H54 (cell line): ENCODE results near the gene GATA1.
"Not testable (repeated sequence)": the region's sequence is repeated elsewhere in the genome, so short reads cannot be mapped to it uniquely, and the experiment has no call there.

Experiments used
- DNase-seq: peaks from one replicate; pipeline ENCODE4 v3.0.0; 2011; ENCODE audit warnings: low spot score, mixed read lengths; ENCODE audit not compliant: insufficient read length
- FAIRE-seq: peaks from 3 replicates; lab custom pipeline; 2011; peaks lifted over from hg19 to GRCh38; lab: Jason Lieb, UNC
- POLR2A ChIP-seq: IDR thresholded peaks from 2 replicates; pipeline ENCODE4 v1.6.1; 2011; ENCODE audit warnings: low read depth, mild to moderate bottlenecking, low read length

GATA1 gene

GRCh38 chrX:48815266-48815665 is 28.9 kb downstream of the GATA1 start:
- TF ChIP-seq POLR2A: no peak
- DNase-seq: no peak
- FAIRE-seq: no peak

- TF ChIP-seq POLR2A: no peak
- DNase-seq: no peak
- no peak for FAIRE-seq
Measured at GRCh38 chrX:48816014-48816810, 29.8 kb downstream of the GATA1 start.

- FAIRE-seq (no peak), DNase-seq (no peak)
- no peak for TF ChIP-seq POLR2A
Measured at GRCh38 chrX:48818098-48818497, 31.7 kb downstream of the GATA1 start.

- FAIRE-seq (no peak), DNase-seq (no peak)
- no peak for TF ChIP-seq POLR2A
Measured at GRCh38 chrX:48818866-48819265, 32.5 kb downstream of the GATA1 start.

- not testable (repeated sequence) for DNase-seq, FAIRE-seq
Measured at GRCh38 chrX:48819394-48819793, 33.0 kb downstream of the GATA1 start.

- no peak for FAIRE-seq
- no peak for TF ChIP-seq POLR2A
- DNase-seq: no peak
Measured at GRCh38 chrX:48823053-48823452, 36.7 kb downstream of the GATA1 start.

GRCh38 chrX:48824066-48824465 is 37.7 kb downstream of the GATA1 start:
- no peak for TF ChIP-seq POLR2A
- FAIRE-seq (no peak), DNase-seq (no peak)

GRCh38 chrX:48826135-48826875 is 39.9 kb downstream of the GATA1 start, which contains the start of gene ERAS:
ERAS (plus strand) TSS chrX:48826513; CDS start chrX:48829124, 2,611 bp downstream.
- TF ChIP-seq POLR2A: no peak
- FAIRE-seq (no peak), DNase-seq (no peak)

- FAIRE-seq: no peak
Measured at GRCh38 chrX:48826876-48827653, 40.7 kb downstream of the GATA1 start.

GRCh38 chrX:48827654-48827968 is 41.2 kb downstream of the GATA1 start:
- FAIRE-seq (no peak), DNase-seq (no peak)
- no peak for TF ChIP-seq POLR2A

More at GRCh38 chrX:48826876-48827653, 40.7 kb downstream of the GATA1 start:
- no peak for DNase-seq
- no peak for TF ChIP-seq POLR2A

- DNase-seq: no peak
- no peak for TF ChIP-seq POLR2A
- no peak for FAIRE-seq
Measured at GRCh38 chrX:48829016-48829735, 42.8 kb downstream of the GATA1 start.

- FAIRE-seq (no peak), DNase-seq (no peak)
- no peak for TF ChIP-seq POLR2A
Measured at GRCh38 chrX:48831136-48831908, 44.9 kb downstream of the GATA1 start.

GRCh38 chrX:48831909-48832291 is 45.5 kb downstream of the GATA1 start:
- no peak for TF ChIP-seq POLR2A
- FAIRE-seq (no peak), DNase-seq (no peak)
